SK-N-SH (cell line): ENCODE measurements around the gene KRT6B. TPM values are rescaled to one million over a fixed set of nuclear protein-coding genes. Genes with fewer than 3 reads are reported as not detected.

Source experiments
- CTCF ChIA-PET: fragments of 300-600, 350-600 bp; formaldehyde crosslinking; extraction: SDS; loops from one replicate; lab custom pipeline; 2021; lab: Yijun Ruan, JAX
- POLR2A ChIA-PET: fragments of 350-600 bp; sonication (Branson Sonifier 250); formaldehyde crosslinking; extraction: SDS; loops from one replicate; lab custom pipeline; 2020; ENCODE audit warnings: antibody characterized with exemption, inconsistent platforms; lab: Yijun Ruan, JAX
- DNase-seq: peaks from one replicate; pipeline ENCODE4 v3.0.0; 2012
- H2AFZ ChIP-seq: fragments of 200-600 bp; sonication (generic); 2 replicates; pipeline ENCODE4 v1.8.1; 2016; ENCODE audit warnings: antibody characterized with exemption, mild to moderate bottlenecking, low read depth
- H3F3A ChIP-seq: fragments of 200-600 bp; sonication (generic); replicated peaks from 2 replicates; pipeline ENCODE3; 2016; ENCODE audit warnings: antibody characterized with exemption, mild to moderate bottlenecking; ENCODE audit not compliant: insufficient read depth
- H3K27ac ChIP-seq, 2 experiments: fragments of 200-500 bp in 1 of 2; fragments of 200-600 bp in 1 of 2; sonication (Bioruptor generic) in 1 of 2; sonication (generic), shearing (Covaris generic) in 1 of 2; 2 replicates each; pipeline versions ENCODE4 v1.5.1 to v1.6.1; 2014 to 2016; ENCODE audit warnings: low read depth in 2 of 2, inconsistent platforms in 1 of 2, low read length in 1 of 2, mild to moderate bottlenecking in 1 of 2, mixed read lengths in 1 of 2
- H3K27me3 ChIP-seq: fragments of 200-600 bp; sonication (generic), shearing (Covaris generic); 2 replicates; pipeline ENCODE4 v1.6.1; 2016; ENCODE audit warnings: mixed run types; ENCODE audit not compliant: insufficient read depth
- H3K36me3 ChIP-seq, 2 experiments: fragments of 200-500 bp in 1 of 2; fragments of 200-600 bp in 1 of 2; sonication (Bioruptor generic) in 1 of 2; sonication (generic) in 1 of 2; replicated peaks in 1 of 2; 2 replicates each; pipeline versions ENCODE3 to v1.5.1; 2014 to 2016; ENCODE audit warnings: low read length in 1 of 2, mild to moderate bottlenecking in 1 of 2; ENCODE audit not compliant: insufficient read depth in 2 of 2, control insufficient read depth in 1 of 2
- H3K4me1 ChIP-seq, 2 experiments: fragments of 200-500 bp in 1 of 2; fragments of 200-600 bp in 1 of 2; sonication (Bioruptor generic) in 1 of 2; sonication (generic), shearing (Covaris generic) in 1 of 2; 2 replicates each; pipeline versions ENCODE4 v1.5.1 to v1.6.1; 2014 to 2016; ENCODE audit warnings: low read depth in 1 of 2, low read length in 1 of 2, mixed run types in 1 of 2; ENCODE audit not compliant: insufficient read depth in 2 of 2, control insufficient read depth in 1 of 2
- H3K4me2 ChIP-seq: fragments of 200-600 bp; sonication (generic), shearing (Covaris generic); 2 replicates; pipeline ENCODE4 v1.6.1; 2017; ENCODE audit warnings: mixed run types
- H3K4me3 ChIP-seq, 2 experiments: fragments of 200-500 bp in 1 of 2; fragments of 200-600 bp in 1 of 2; sonication (Bioruptor generic) in 1 of 2; sonication (generic), shearing (Covaris generic) in 1 of 2; 2 replicates each; pipeline versions ENCODE4 v1.5.1 to v1.8.1; 2014 to 2016; ENCODE audit warnings: low read depth in 2 of 2, inconsistent platforms in 1 of 2, low read length in 1 of 2, mild to moderate bottlenecking in 1 of 2, mixed read lengths in 1 of 2, moderate library complexity in 1 of 2
- H3K79me2 ChIP-seq: fragments of 200-600 bp; sonication (generic); 2 replicates; pipeline ENCODE4 v1.8.1; 2017; ENCODE audit warnings: mild to moderate bottlenecking; ENCODE audit not compliant: insufficient read depth
- H3K9ac ChIP-seq: fragments of 200-600 bp; sonication (generic); 2 replicates; pipeline ENCODE4 v1.6.1; 2017; ENCODE audit warnings: mixed run types
- H3K9me2 ChIP-seq: fragments of 200-600 bp; sonication (generic); 2 replicates; pipeline ENCODE4 v1.6.1; 2017; ENCODE audit warnings: mixed run types
- H3K9me3 ChIP-seq: fragments of 200-600 bp; sonication (generic); 2 replicates; pipeline ENCODE4 v1.6.1; 2017; ENCODE audit warnings: mixed run types, mild to moderate bottlenecking, moderate library complexity
- H4K20me1 ChIP-seq: fragments of 200-600 bp; sonication (generic); 2 replicates; pipeline ENCODE4 v1.6.1; 2017; ENCODE audit warnings: mild to moderate bottlenecking, mixed run types; ENCODE audit not compliant: insufficient read depth
- EZH2phosphoT487 ChIP-seq: fragments of 200-600 bp; sonication (generic); IDR thresholded peaks from 2 replicates; pipeline ENCODE4 v1.6.1; 2017; ENCODE audit warnings: low read depth, mixed run types, mild to moderate bottlenecking, antibody characterized with exemption, moderate library complexity, borderline replicate concordance
- FOXJ3 ChIP-seq: sonication (generic); formaldehyde crosslinking; IDR thresholded peaks from 2 replicates; pipeline ENCODE4 v1.5.1; 2020; ENCODE audit warnings: mild to moderate bottlenecking, missing genetic modification reagents
- FOXM1 ChIP-seq: IDR thresholded peaks from 2 replicates; pipeline ENCODE4 v1.4.0; 2012; ENCODE audit warnings: low read depth, mild to moderate bottlenecking
- GABPA ChIP-seq: IDR thresholded peaks from 2 replicates; pipeline ENCODE4 v1.4.0; 2012; ENCODE audit warnings: low read depth, mild to moderate bottlenecking
- GATA2 ChIP-seq: sonication (generic); formaldehyde crosslinking; IDR thresholded peaks from 2 replicates; pipeline ENCODE4 v1.5.0; 2020; ENCODE audit warnings: mild to moderate bottlenecking, missing genetic modification reagents
- JUND ChIP-seq: IDR thresholded peaks from 2 replicates; pipeline ENCODE4 v1.4.0; 2012
- MXI1 ChIP-seq: IDR thresholded peaks from 2 replicates; pipeline ENCODE4 v1.6.1; 2012; ENCODE audit warnings: mild to moderate bottlenecking, low read depth, low read length, improper control_type of control experiment
- NRF1 ChIP-seq: IDR thresholded peaks from 2 replicates; pipeline ENCODE4 v1.6.1; 2012; ENCODE audit warnings: low read depth, mild to moderate bottlenecking, low read length
- POLR2AphosphoS5 ChIP-seq: IDR thresholded peaks from 2 replicates; pipeline ENCODE4 v1.6.1; 2012; ENCODE audit warnings: low read depth, low read length
- RAD21 ChIP-seq: IDR thresholded peaks from 2 replicates; pipeline ENCODE4 v1.6.1; 2012; ENCODE audit warnings: mild to moderate bottlenecking, low read length
- RCOR1 ChIP-seq: fragments of 150-350 bp; IDR thresholded peaks from 2 replicates; pipeline ENCODE4 v1.6.1; 2017; ENCODE audit warnings: antibody characterized with exemption, low read length
- RFX5 ChIP-seq: IDR thresholded peaks from 2 replicates; pipeline ENCODE4 v1.6.1; 2012; ENCODE audit warnings: mild to moderate bottlenecking, improper control_type of control experiment, low read length
- RXRA ChIP-seq: IDR thresholded peaks from 2 replicates; pipeline ENCODE4 v1.4.0; 2012; ENCODE audit warnings: low read depth, mild to moderate bottlenecking, borderline replicate concordance
- TCF12 ChIP-seq: IDR thresholded peaks from 2 replicates; pipeline ENCODE4 v1.4.0; 2012
- YY1 ChIP-seq: IDR thresholded peaks from 2 replicates; pipeline ENCODE4 v1.4.0; 2012; ENCODE audit warnings: low read depth, mild to moderate bottlenecking
- WGBS: methylation state at CpG from one replicate; pipeline ENCODE4 v1.1.6; 2017; ENCODE audit warnings: low lambda C conversion rate; 5-methylcytosine and 5-hydroxymethylcytosine counted together
- polyA plus RNA-seq, 3 experiments: library from polyadenylated mRNA; depleted of rRNA; stranded (reverse); fragments of >200 nt; gene quantifications; 2 replicates each; pipeline ENCODE4 v1.2.3, GENCODE V29; 2012
- TF ChIP-seq, protein P1 (sequence below): fragments of 200-600 bp; sonication (generic); IDR thresholded peaks from 2 replicates; pipeline ENCODE4 v1.6.1; 2017; ENCODE audit warnings: antibody characterized with exemption, mild to moderate bottlenecking, moderate library complexity
- TF ChIP-seq, protein P2 (sequence below): IDR thresholded peaks from 2 replicates; pipeline ENCODE4 v1.4.0; 2012; ENCODE audit warnings: low read depth, borderline replicate concordance
- TF ChIP-seq, protein P3 (sequence below): fragments of 150-350 bp; IDR thresholded peaks from 2 replicates; pipeline ENCODE4 v1.6.1; 2017; ENCODE audit warnings: antibody characterized with exemption, low read length, low read depth, borderline replicate concordance

KRT6B gene
- polyA plus RNA-seq, 1 of the 3 experiments (the other 2 are of a cell fraction): not detected

DNA sequence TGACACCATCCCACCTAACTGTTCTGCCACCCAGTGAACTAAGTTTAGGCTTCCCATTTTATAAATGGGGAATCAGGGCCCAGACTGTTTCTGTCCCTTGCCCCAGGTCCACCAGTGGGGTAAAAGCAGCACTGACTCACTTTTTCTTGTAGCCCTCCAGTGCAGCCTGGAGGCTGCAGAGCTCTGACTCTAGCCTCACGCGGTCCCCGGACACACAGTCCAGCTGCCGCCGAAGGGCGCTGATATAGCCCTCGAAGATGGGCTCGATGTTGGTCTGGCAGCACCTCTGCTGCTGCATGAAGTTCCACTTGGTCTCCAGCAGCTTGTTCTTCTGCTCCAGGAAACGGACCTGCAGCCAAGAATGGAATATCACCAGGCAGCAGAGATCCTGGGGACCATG lies 48.4 kb downstream of the KRT6B start:
- Histone ChIP-seq H3K4me2 (no peak overlapping the region), H3K79me2 (no peaks in the 10 kb centered on the region)
- WGBS: 37% methylated on average over 2 of the region's 9 CpGs
- no peak for DNase-seq
- POLR2A ChIA-PET: no interaction called here
- TF ChIP-seq JUND: no peak
- no peak for TF ChIP-seq MXI1
- TF ChIP-seq, protein P1, sequence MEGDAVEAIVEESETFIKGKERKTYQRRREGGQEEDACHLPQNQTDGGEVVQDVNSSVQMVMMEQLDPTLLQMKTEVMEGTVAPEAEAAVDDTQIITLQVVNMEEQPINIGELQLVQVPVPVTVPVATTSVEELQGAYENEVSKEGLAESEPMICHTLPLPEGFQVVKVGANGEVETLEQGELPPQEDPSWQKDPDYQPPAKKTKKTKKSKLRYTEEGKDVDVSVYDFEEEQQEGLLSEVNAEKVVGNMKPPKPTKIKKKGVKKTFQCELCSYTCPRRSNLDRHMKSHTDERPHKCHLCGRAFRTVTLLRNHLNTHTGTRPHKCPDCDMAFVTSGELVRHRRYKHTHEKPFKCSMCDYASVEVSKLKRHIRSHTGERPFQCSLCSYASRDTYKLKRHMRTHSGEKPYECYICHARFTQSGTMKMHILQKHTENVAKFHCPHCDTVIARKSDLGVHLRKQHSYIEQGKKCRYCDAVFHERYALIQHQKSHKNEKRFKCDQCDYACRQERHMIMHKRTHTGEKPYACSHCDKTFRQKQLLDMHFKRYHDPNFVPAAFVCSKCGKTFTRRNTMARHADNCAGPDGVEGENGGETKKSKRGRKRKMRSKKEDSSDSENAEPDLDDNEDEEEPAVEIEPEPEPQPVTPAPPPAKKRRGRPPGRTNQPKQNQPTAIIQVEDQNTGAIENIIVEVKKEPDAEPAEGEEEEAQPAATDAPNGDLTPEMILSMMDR: no peak
- TF ChIP-seq TCF12: no peak
- TF ChIP-seq RXRA: no peak
- no peak for TF ChIP-seq RFX5
- TF ChIP-seq RCOR1: no peak
- TF ChIP-seq EZH2phosphoT487: no peak
- TF ChIP-seq, protein P2, sequence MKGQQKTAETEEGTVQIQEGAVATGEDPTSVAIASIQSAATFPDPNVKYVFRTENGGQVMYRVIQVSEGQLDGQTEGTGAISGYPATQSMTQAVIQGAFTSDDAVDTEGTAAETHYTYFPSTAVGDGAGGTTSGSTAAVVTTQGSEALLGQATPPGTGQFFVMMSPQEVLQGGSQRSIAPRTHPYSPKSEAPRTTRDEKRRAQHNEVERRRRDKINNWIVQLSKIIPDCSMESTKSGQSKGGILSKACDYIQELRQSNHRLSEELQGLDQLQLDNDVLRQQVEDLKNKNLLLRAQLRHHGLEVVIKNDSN: no peak
- TF ChIP-seq GATA2: no peak
- TF ChIP-seq, protein P3, sequence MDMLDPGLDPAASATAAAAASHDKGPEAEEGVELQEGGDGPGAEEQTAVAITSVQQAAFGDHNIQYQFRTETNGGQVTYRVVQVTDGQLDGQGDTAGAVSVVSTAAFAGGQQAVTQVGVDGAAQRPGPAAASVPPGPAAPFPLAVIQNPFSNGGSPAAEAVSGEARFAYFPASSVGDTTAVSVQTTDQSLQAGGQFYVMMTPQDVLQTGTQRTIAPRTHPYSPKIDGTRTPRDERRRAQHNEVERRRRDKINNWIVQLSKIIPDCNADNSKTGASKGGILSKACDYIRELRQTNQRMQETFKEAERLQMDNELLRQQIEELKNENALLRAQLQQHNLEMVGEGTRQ: no peak
- TF ChIP-seq YY1: no peak
- no peak for TF ChIP-seq FOXJ3 (CRISPR knock-in tag)
- no peak for TF ChIP-seq NRF1
- TF ChIP-seq POLR2AphosphoS5: no peak
- no peak for TF ChIP-seq RAD21
- no peak for TF ChIP-seq GABPA
- TF ChIP-seq FOXM1: no peak
- TF ChIP-seq, all 33 proteins: peak for 0
- Histone ChIP-seq H3F3A (no peaks in the 10 kb centered on the region), H3K4me1 (no peaks in the 10 kb centered on the region), H3K27me3 (peaks cover 31% of the 10 kb centered on the region), H4K20me1 (no peaks in the 10 kb centered on the region), H3K4me3 (no peak overlapping the region), H3K9me3 (no peaks in the 10 kb centered on the region), H3K9ac (no peak overlapping the region), H2AFZ (no peak overlapping the region), H3K36me3 (no peaks in the 10 kb centered on the region), H3K9me2 (no peaks in the 10 kb centered on the region), H3K27ac (no peak overlapping the region)
- CTCF ChIA-PET: interaction anchor here (1.7 to 2.2 kb wide), 2 partner anchors 10 to 12 kb away, joined by 4 to 8 read pairs; no protein-coding TSS in a partner anchor
